GM19328 (cell line): Measurements from ENCODE around the gene CUEDC2.

Source experiments
- ATAC-seq: cut with Tn5 transposase; IDR thresholded peaks from one replicate; pipeline ENCODE4 v1.9.1; 2021; ENCODE audit warnings: mild to moderate bottlenecking, moderate library complexity; ENCODE audit not compliant: unreplicated experiment

Gene CUEDC2

DNA sequence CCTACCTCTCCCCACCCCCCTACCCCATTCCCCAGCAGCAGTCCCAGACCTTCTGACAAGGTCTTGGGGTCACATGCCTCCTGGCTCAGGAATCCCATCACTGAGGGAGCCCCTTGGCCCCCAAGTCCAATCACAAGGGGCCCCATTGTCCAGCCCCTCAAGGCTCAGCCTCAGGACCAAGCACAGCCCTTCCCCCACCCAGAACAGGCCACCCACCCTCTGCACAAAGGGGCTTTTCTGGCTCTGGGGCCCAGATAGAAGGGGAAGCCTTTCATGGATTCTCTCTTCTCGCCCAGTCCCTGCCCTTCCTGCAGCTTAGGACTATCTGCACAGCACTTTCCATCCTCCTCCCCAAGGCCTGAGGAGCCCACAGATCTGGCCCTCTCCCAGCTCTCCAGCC is 6.9 kb downstream of the CUEDC2 start:
- ATAC-seq, result no peak

DNA sequence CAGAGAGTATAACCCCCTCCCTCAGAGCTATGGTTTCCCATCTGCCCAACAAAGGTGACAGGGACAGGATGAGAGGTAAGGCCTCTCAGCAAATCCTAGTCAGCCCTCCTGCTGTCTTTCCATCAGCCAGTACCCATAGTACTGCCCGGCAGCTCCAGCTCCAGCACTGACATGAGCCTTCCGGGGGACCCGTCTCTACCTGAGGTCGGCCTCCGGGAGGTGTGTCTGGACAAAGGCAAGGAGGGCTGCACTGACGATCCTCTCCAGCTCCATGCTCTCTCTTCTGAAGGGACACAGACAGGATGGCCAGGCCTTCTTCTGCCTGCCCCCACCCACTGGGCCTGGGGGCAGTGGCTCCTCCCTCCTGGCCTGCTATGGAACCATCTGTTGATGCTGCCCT is 7.5 kb downstream of the CUEDC2 start:
- ATAC-seq, result no peak

DNA sequence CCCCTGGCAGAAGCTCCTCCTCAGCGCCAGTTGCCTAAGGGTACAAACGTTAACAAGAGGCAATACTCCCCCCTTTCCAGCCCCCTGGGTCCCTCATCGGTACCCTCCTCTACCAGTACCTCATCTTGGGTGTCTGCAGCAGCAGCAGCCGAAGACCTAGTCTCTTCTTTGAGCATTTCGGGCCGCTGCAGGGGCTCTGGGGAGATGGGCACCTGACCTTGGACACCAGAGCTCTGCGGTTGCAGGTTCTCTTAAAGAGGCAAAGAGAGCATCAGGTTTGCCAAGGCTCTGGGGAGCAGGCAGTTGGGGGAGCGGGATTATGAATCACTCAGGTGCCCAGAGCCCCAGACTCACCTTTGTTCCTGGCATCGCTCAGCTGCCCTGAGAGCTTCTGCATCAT is 8.2 kb downstream of the CUEDC2 start:
- no peak for ATAC-seq

DNA sequence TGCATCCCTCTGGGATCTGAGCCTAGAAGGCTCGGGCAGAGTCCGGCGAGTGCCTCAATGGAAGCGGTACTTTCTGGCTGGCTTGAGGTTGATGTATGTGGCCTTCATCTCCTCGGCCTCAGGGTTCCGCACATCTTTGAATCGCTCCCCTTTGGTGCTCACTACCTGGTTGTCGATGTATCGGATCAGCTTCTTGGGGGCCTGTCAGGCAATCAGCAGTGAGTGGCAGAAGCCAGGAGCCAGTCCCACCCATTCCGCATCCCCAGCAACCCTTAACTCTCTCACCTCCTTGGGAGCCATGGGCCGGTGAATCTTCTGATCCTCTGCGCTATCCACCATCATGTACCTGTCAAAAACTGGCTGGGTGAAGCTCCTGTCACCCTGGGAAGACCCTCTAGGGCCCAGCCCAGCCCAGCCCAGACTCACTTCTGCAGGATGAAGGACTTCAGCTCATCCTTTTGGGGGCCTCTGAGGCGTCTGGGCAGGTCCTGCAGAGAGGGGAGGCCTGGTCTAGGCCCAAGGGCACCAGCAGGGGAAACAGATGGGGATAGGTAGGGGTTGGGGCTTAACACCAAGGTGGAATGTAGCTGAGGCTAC is 8.9 kb downstream of the CUEDC2 start:
- no peak for ATAC-seq

DNA sequence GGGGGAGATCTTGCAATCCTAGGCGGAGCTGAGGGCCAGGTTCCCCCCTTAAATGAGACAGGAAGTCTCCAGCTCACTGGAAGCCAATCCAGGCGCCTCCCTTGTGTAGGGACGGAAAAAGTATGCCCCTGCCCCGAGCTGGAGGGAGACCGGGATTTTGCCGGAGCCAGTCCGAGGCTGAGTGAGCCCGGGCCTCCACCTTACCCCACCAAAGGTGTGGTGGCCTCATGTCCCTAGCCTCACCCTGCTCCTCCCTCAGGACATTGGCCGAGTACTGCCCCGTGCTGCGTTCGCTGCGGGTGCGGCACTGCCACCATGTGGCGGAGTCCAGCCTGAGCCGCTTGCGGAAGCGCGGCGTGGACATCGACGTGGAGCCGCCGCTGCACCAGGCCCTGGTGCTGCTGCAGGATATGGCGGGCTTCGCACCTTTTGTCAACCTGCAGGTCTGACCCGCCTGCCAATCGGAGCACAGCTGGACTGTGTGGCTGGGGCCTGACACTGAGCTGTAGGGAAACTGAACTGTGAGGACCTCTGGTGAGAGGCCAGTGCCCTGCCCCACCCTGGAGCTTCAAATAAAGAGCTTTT is 9.7 kb downstream of the CUEDC2 start:
- no peak for ATAC-seq

DNA sequence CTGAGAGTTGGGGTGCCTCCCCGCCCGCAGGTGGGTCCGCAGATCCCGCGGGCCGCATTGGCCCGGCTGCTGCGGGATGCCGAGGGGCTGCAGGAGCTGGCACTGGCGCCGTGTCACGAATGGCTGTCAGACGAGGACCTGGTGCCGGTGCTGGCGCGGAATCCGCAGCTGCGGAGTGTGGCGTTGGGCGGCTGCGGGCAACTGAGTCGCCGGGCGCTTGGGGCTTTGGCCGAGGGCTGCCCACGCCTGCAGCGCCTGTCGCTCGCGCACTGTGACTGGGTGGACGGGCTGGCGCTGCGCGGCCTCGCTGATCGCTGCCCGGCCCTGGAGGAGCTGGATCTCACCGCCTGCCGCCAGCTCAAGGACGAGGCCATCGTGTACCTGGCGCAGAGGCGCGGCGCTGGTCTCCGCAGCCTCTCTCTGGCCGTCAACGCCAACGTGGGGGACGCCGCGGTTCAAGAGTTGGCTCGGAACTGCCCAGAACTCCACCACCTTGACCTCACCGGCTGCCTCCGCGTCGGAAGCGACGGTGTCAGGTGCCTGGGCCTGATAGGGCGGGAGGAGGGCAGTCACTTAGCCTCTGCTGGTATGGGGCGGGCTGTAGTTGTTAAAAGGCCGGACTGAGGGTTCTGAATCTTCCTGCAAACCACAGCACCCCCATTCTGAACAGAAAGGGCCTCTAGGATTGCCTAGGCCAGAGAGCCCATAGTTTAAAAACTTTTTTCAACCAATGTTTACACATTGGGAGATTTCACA is 10.4 kb downstream of the CUEDC2 start:
- no peak for ATAC-seq

DNA sequence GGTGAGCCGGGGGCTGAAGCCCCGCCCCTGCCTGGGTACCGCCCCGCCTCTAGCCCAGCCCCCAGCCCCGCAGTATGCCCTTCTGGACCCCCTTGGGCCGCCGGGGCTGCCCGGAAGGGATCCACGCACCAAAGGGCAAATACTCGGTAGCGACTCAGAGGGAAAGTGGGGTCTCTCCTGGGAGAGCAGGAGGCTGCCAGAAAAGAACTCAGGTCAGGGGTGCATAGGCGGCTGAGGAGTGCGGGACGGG is 10.9 kb downstream of the CUEDC2 start:
- no peak for ATAC-seq

DNA sequence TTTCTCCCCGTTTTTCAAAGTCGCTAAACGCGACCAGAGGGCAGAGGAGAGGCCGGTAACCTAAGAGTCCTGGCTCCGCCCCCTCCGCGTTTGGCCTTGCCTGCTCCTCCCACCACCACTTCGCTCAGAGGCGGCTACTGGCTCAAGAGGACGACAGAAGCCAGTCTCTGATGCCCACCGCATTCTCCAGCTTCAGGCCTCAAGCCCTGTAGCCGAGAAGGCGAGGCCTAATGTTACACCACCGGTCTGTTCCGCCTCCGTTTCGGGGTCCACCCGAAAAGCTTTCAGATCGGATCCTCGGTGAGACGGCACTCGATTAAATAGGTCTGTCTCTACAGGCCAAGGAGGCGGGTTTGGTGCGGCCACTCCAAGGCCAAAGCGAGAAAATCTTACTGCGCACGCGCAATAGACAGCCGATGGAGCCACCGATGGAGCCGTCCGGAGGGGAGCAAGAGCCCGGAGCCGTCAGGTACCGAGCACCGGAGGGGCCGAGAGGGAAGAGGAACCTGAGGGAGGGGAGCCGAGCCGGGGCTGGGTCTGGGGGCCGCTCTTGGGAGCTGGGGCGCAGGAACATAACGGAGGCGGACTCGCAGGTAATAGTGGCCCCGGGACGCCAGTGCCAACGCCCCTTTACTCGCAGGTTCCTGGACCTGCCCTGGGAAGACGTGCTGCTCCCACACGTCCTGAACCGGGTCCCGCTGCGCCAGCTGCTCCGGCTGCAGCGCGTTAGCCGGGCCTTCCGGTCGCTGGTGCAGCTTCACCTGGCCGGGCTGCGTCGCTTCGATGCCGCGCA is 11.5 kb downstream of the CUEDC2 start, which contains the start of gene FBXL15:
TSS of gene FBXL15 (plus strand) at position 123 of the 793 bp plus-strand sequence. CDS start at position 417, 294 bp downstream.
- ATAC-seq, result peak; percentile 79

DNA sequence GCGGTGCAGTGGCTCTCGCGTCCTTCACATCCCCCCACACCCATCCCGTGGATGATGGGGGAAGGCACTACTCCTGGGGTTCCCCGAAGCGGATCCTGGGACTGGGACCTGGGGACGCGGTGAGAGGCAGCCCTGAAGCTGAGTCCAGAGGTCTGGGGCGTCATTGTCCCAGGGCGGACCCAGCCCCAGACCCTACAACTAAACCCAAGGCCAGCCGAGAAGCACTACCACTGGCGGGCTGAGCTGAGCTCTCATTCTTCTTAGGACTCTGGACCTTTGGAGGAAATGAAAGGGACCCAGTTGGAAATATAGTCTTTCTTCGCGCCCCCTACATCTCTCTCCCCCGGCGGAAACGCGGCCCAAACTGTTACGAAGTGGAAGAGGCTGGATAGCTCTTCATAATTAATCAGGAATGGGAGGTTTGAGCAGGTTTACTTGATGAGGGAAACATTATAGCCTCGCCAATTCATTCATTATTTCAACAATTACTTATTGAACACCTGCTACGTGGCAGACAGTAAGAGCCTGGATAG is 12.1 kb downstream of the CUEDC2 start:
- no peak for ATAC-seq

DNA sequence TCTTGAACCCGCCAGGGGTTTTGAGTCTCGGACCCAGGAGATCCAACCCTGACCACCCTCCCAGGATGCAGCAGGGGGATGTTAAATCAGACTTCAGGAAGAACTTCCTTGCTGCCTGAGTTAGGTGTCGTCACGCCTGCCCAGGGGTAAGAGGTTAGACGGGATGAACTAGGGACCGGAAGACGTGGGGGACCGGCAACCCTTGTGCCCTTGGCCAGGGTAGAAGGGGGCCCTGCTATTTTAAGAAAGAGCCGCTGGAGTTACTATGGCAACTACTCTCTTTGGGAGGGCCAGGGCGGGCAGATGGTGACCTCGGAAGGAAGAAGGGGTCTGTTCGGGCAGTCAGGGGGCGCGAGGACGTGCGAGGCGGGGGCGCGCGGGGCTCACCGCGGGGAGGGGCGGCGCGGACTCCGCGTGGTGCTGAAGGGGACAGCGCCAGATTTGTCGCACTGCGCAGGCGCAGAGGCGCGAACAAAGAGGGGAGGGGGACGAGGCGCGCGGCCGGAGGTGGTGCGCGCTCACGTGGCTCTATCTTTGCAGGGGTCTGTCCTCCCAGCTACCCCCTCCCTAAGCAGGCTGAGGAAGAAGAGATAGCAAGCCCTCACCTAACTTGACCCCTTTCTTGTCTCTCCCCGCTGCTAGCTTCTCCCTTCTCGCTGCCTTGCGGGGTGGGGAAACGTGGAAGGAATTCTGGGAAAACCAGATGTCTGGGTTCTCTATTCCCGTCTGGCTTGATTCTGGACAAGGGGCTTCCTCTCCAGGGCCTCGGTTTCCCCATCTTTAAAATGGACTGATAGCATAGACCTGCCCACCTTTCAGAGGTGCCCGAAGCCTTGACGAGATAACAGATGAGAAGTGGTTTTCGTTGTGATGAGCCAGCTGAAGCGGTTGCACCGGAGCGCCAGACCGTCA is 12.8 kb downstream of the CUEDC2 start:
- ATAC-seq, result no peak

DNA sequence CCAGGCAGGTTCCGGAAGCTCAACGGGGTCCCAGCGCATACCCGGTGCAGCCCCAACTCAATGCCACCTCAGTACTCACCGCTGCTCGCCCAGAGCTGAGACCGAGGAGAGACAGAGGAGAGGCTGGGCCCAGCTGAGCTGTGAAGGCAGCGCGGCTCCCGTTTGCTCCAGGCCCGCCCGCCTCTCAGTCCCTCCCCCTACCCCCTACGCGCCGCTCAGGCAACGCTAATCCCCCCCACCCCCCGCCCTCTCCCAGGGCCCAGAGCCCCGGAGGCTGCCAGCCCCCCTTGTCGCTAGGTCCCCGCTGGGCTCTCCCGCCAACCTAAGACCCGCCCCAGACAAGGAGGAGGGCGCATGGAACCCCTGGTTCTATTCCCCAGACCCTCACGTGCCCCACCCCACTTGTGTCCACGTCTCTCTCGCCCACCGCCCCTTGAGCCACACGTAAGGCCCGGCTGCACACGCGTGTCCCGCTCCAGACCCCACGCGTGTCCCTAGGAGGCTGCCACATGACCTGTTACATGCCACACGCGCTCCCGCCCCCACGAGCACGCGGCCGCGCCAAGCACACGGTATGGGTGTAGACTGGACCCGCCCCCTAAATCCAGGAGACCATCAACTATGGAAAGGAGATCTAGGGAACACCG is 13.6 kb downstream of the CUEDC2 start, which contains the start of gene PSD:
TSS of gene PSD (minus strand) at position 164 of the 647 bp plus-strand sequence. CDS start 1,747 bp downstream, outside the sequence.
- ATAC-seq, result no peak

DNA sequence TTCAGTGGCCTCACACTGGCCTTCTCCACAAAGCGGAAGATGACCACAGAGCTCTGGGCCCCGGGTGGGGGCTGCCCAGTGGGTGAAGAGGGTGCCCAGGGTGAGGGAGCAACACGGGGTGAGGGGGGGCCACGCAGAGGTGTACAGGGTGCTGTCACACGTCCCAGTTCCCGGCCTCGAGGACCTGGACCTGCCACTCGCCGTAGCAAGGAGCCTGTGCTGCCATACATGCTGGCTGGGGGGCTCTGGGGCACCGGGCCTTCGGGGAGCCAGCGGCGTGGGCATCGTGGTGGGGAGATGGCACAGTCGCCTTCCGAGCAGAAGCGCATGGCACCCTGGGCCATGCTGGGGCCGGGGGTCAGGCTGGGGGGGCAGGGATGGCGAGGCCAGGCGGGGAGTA is 15.7 kb downstream of the CUEDC2 start:
- ATAC-seq, result no peak

DNA sequence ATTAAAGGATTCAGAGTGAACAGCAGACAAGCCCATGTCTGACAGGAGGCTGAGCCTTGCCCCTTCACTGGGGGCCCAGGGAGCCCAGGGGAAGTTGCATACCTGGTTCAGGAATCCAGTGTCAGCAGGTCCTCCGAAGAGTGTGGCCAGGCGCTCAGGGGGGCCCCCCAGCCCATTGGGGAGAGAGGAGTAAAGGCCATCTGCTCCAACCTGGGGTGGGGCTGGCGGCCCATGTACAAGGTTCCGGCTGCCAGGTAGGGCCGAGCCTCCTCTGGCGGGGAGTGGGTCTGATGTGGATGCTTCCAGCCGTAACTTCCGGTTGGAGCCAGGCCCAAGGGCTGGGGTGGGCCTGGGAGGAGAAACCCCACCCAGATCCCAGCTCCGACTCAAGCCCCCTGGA is 16.1 kb downstream of the CUEDC2 start:
- ATAC-seq, result no peak

DNA sequence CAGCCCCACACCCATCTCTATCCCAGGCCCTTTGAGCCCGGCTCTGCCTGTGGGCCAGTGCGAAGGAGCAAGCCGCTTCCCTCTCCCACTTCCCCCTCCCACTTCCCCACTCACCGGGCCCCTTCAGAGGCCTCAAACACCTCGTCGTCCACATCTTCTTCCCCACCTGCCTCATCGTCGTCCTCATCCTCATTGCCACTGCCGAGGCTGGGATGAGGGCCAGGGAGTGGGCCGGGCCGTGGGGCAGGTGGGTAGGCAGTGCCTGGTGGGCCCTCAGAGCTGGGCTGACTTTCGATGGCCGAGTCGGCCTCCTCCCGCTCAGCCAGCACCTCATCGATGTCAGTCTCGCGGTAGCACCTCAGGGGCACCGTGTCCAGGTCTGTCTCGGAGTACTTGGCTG is 17.6 kb downstream of the CUEDC2 start:
- no peak for ATAC-seq

DNA sequence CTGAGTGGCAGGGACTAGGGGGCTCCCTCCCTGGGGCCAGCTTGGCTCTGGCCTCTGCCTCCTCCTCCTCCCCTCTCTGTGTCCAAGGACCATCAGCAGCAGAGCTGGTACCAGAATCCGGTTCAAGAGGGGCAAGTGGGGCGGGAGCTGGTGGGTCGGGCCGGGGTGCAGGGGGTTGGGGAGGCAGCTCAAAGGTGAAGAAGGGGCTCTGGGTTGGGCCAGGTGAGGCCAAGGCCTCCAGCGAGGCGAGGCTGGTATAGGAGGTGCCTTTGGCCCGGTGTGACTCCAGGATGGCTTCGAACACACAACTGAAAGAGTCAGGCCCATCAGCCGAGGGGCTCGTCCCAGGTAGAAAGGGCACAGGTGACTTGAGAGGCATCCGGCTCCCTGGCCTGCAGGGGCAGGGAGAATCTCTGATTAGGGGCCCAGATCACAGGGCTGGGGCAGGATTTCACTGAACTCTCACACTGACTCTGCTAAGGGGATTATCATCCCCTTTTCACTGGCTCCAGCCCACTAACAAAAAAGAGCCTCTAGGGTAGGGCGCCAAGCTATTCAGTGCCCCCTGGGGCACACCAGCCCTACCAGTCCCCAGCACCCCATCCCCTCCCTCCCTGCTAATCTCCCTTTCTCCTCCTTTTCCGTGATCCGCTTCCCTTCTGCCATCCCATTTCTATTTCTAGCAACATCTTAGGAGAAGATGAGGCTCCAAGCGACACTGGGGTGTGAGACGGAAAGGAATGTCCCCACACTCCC is 18.4 kb downstream of the CUEDC2 start:
- no peak for ATAC-seq

DNA sequence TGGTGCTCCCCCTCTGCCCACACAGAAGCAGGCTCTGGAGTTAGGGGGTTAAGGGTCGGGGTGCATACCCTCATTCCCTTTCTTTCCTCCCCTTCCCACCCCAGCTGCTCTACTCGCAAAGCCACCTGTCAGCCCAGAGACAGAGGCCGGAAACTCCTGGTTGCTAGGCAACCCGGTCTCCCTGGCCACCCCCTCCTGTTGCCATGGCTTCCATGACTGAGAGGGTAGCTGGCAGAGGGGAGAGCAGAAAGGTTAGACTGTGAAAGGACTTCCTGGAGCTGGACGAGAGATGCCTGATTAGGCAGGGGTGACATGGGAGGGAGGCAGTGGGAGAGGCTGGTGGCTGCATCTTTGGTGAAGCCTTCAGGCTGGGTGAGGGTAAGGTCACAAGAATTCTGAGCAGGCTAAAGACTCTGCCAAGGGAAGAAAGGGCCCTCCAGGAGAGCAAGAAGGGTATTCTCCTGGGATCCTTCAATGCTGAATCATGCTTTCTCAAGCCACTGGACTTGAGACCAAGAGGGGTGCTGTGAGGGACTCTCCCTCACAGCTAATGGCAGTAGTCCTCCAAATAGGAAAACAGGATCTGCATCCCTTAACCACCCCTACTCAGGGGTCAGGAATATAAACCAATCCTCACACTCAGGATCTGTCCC is 19.2 kb downstream of the CUEDC2 start:
- ATAC-seq, result no peak

DNA sequence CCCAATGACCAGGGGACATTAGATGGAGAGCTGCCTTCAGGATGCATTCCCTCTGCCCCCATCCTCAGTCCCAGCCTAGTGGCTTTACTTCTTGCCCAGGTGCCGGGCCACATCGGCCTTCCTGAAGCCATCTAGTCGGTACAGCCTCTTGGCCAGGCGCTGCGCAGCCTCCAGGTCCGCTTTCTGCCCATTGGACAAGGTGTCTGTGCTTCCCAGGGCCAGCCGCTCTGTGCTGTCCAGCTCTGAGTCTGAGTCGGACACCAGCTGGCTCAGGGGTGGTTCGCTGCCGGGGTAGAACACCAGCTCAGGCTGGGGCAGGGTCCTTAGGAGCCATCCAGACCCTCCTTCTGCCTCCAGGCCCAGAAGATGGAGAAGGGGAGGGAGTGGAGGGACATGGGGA is 20.1 kb downstream of the CUEDC2 start:
- no peak for ATAC-seq

DNA sequence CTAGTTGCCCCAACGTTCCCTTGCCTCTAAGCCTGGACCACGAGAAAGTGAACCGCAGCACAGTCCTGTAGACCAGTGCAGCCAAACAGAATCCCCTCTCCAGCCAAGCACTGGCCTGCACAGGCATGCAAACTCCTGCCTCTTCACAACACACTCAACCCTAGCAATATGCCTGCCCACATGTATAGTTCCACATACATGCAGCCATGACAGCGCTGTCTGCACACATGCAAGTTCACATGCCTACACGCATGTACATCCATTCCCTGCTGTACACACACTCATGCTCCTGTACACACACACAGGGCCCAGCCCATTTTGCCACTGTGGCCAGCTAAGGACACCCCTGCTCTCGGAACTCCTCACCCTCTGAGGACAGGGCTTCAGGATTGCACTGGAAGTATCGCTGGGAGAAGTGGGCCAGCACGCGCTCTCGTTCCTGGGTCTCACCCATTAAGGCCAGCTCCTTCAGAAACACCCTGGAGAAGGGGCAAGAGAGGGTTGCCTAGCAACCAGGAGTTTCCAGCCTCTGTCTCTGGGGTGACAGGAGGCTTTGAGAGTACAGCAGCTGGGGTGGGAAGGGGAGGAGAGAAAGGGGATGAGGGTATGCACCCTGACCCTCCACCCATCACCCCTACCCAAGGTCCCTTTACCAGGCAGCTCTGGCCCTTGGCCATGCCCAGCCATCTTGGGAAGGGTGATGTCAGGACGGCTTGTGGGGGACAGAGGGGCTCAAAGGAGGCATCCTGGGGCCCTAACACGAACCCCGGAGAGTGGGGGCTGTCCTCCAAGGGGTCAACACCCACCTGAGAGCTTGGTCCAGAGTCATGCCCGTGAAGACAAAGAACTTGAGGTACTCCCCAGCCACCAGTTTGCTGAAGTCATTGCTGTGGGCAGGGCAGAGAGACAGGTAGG is 20.8 kb downstream of the CUEDC2 start:
- ATAC-seq, result no peak
